NT2/D1 (cell line): ENCODE data around the gene STXBP6.

Experiments
- SUZ12 ChIP-seq: IDR thresholded peaks from 2 replicates; pipeline ENCODE4 v1.6.1; 2011; ENCODE audit not compliant: insufficient read length, insufficient read depth; ENCODE audit errors: extremely low read depth
- YY1 ChIP-seq: IDR thresholded peaks from 2 replicates; pipeline ENCODE4 v1.6.1; 2011; ENCODE audit not compliant: insufficient read length, insufficient read depth
- ZNF274 ChIP-seq: IDR thresholded peaks from 2 replicates; pipeline ENCODE4 v1.6.1; 2011; ENCODE audit warnings: mild to moderate bottlenecking, low read depth, low read length

GRCh38 chr14:24795406-24795805, 254.5 kb downstream of the STXBP6 start:
- TF ChIP-seq ZNF274 (no peak), SUZ12 (no peak), YY1 (no peak)
